KOPT-K1 (cell line): ENCODE results near the gene TPK1.

Experiments
- H3K27ac ChIP-seq: fragments of 200-600 bp; sonication (generic); 2 replicates; pipeline ENCODE4 v1.5.1; 2016; ENCODE audit warnings: antibody characterized with exemption, mild to moderate bottlenecking, low read depth, low read length; ENCODE audit not compliant: poor library complexity, severe bottlenecking
- H3K36me3 ChIP-seq: fragments of 200-600 bp; sonication (generic); 2 replicates; pipeline ENCODE4 v1.5.1; 2017; ENCODE audit warnings: antibody characterized with exemption, mild to moderate bottlenecking, low read length, moderate library complexity; ENCODE audit not compliant: insufficient read depth
- H3K9me3 ChIP-seq: fragments of 200-600 bp; sonication (generic); 2 replicates; pipeline ENCODE4 v1.5.1; 2017; ENCODE audit warnings: antibody characterized with exemption, low read length, mild to moderate bottlenecking; ENCODE audit not compliant: insufficient read depth, poor library complexity, severe bottlenecking

TPK1 gene

DNA sequence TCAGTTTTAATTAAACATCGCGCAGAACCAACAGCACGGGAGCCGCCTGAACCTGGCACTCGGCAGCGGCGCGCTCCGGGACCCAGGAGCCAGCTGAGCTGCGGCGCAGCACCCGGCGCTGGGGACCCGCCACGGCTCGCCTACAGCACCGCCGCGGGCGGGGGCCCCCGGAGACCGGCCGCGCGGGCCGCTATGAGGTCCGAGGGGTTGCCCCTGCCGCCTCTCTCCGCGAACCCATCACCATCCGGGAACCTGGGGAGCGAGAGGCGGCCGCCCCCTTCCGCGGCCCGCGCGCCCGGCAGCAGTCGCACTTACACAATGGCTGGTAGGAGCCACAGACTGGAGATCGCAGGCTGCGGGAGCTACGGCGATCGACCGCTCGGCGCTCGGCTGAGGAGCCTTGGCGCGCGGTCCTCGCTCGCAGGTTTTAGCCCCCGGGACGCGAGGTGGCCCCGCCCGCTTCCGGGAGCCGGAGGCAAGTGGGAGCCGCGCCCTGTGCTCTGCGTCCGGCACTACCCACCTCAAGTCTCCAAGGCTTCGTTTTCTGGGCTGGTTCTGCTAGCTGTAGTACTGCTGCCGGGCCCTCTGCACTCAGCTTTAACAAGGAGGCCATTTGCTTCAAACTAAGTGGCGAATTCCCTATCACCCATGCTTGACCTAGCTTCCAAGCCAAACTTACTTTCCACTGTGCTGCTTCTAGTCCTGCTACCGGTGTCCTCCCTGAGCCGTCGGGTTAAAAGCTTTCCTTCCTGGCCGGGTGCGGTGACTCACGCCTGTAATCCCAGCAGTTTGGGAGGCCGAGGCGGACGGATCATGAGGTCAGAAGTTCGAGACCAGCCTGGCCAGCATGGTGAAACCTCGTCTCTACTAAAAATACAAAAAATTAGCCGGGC, at the start of gene TPK1:
Gene TPK1, minus strand, starts transcription at position 402 of the 893 bp plus-strand sequence. CDS start 451 bp downstream, outside the sequence.
- H3K36me3 ChIP-seq: no peaks in the 10 kb centered on the region
- H3K27ac ChIP-seq: peak within 1 kb of the TSS; percentile 66
- no peaks in the 10 kb centered on the region for H3K9me3 ChIP-seq

DNA sequence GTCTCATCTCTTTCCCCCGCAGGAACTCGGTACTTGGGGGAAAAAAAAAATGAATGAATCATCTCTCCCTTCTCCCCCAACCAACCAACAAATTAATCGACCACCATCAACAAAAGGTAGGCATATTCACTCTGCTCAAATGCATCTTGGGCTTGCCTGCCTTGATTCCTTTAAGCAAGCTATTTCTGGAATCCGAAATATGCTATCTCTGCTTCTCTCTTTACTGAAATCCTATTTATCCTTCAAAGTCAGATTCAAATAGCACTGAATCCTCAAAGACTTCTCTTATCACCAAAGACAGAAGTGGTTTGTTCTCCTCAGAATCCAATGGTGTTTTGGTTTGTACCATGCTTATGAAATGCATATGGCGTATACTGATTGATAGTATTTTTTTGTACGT, 49.6 kb upstream of the TPK1 start:
- H3K36me3 ChIP-seq: no peaks in the 10 kb centered on the region
- no peak overlapping the region for H3K27ac ChIP-seq
- no peaks in the 10 kb centered on the region for H3K9me3 ChIP-seq

DNA sequence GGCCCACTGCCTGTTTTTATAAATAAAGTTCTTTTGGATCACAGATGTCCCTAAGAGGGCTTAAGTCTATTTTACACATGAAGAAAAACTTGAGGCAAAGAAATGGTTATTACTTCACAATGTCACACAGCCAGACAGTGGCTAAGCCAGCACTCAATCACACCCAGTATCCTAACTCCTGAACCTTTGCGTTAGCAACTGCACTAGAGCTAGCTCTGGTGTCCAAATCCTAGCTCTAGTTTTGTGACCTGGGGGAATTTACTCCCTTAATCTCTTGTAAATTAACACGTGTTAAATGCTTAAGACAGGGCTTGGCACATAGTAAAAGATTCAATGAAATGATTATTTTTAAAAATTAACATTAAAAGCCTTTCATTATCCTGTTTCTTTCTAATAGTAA, 49.0 kb upstream of the TPK1 start:
- no peaks in the 10 kb centered on the region for H3K36me3 ChIP-seq
- H3K27ac ChIP-seq: no peak overlapping the region
- no peaks in the 10 kb centered on the region for H3K9me3 ChIP-seq

DNA sequence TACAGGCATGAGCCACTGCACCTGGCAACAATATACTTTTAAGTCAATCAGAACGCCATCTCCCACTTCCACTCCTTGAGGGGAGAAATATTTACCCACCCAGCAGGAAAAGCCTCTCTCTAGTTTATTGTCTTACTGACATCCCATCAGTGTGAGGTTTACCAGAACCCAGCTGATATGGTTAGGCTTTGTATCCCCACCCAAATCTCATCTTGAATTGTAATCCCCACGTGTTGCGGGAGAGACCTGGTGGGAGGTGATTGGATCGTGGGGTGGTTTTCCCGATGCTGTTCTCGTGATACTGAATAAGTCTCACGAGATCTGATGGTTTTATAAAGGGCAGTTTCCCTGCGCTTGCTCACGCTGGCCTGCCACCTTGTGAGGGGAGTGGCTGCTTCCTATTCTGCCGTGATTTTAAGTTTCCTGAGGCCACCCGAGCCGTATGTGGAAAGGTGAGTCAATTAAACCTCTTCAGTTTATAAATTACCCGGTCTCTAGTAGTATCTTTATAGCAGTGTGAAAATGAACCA, 37.5 kb upstream of the TPK1 start:
- Histone ChIP-seq H3K9me3 (no peaks in the 10 kb centered on the region), H3K36me3 (no peaks in the 10 kb centered on the region)

DNA sequence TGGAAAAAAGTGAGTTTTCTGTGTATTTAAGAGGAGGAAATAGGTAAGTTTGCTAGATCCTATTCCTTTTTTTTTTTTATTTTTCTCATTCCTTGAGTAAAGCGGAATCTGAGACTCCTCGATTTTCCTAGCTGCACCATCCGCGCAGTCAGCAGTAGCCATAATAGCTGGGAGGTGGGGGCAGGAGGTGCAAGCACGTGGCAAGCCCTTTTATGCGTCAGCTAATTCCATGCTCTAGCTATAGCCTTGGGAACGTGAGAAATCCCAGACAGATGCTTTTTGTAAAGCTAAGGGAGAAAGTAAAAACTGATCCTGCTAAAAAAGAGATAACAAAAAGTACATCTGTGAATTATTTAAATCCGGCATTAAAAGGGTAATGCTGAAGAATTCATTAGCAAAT, 33.2 kb upstream of the TPK1 start:
- H3K9me3 ChIP-seq: no peaks in the 10 kb centered on the region
- no peaks in the 10 kb centered on the region for H3K36me3 ChIP-seq
- H3K27ac ChIP-seq: no peak overlapping the region

More for the DNA sequence above, 37.5 kb upstream of the TPK1 start:
- H3K27ac ChIP-seq: no peak overlapping the region

DNA sequence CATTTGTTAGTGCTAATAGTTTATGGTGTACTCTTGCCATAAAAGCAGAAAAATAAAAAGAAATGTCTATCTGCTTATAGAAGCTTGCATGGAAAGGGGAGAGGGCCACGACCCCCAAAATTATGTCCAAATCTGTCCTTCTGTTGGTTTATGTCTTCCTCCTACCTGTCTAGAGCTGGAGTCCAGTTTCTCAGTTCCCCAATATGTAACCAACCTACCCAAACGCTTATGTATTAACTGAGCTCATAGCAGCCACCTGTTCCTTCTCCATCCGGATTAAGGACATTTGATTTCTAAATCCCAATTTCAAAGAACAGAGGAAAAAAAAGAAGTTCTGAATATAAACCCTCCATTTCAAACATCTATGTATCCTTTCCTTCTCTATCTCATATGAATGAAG, 30.3 kb upstream of the TPK1 start:
- H3K9me3 ChIP-seq: no peaks in the 10 kb centered on the region
- H3K27ac ChIP-seq: no peak overlapping the region
- H3K36me3 ChIP-seq: no peaks in the 10 kb centered on the region

DNA sequence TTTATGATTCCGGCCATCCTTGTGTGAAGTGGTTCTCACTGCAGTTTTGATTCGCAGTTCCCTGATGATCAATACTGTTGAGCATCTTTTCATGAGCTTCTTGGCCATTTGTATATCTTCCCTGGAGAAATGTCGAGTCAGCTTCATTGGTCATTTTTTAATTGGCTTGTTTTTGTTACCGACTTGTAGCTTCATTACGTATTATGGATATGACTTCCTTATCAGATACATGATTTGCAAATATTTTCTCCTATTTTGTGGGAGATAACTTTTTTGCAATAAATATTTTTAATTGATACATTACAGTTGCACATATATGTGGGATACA, 27.4 kb upstream of the TPK1 start:
- no peak overlapping the region for H3K27ac ChIP-seq
- no peaks in the 10 kb centered on the region for H3K9me3 ChIP-seq
- H3K36me3 ChIP-seq: no peaks in the 10 kb centered on the region

DNA sequence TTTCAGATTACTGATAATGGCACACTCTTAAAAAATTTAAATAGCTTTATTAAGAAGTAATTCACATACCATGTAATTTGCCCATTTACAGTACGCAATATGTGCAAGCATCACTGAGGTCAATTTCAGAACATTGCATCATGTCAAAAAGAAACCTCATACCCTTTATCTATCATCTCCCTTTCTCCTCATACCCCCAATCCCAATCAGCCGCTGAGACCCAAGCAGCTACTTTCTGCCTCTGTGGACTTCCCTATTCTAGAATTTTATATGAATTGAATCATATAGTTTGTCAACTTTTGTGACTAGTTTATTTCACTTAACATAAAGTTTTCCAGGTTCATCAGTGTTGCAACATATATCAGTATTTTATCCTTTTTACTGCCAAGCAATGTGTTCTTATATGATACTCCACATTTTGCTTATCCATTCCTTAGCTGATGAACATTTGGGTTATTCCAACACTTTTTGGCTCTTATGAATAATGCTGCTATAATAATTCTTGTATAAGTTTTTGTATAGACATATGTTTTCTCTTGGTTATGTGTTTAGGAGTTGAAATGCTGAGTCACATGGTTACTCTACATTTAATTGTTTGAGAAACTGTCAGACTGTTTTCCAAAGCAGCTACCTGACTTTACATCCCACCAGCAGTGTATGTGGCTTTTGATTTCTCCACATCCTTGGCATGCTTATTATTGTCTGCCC, 26.9 kb upstream of the TPK1 start:
- H3K27ac ChIP-seq: no peak overlapping the region
- no peaks in the 10 kb centered on the region for H3K36me3 ChIP-seq
- H3K9me3 ChIP-seq: no peaks in the 10 kb centered on the region

DNA sequence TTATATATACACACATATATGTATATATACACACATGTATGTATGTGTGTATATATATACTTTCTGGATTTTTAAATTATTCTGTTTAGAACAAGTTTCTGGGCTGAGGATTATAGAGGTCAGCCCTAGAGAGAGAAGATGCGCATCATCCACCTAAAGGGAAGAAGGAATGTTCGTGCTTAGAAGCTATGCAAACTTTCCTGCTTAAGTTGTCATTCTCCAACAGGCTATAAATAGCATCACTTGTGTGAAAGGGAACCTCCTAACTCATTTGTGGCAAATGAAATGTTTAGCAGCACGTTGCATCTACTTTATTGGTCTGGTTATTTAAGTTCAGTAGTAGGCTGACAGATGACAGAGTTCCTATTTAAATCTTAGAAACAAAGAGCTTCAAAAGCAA, 23.9 kb upstream of the TPK1 start:
- Histone ChIP-seq H3K27ac (no peak overlapping the region), H3K36me3 (no peaks in the 10 kb centered on the region), H3K9me3 (no peaks in the 10 kb centered on the region)

DNA sequence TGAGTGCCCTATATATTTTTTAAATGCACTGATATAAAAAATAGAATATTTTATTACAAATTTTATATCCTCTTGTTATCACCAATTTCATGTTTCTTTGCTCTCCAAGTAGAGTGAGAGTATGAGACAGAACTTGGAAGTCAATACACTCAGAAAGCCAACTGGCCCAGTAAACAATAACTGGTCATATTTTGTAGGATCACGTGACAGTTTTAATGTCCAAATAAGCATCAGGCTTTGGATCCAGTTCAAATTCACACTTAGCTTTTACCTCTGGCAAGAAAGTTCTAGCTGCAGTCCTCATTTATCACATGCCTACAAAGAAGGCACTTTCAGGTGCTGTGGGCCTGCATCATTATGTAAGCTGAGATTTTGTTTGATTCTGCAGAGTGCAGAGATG, 21.6 kb upstream of the TPK1 start:
- Histone ChIP-seq H3K27ac (no peak overlapping the region), H3K9me3 (no peaks in the 10 kb centered on the region), H3K36me3 (no peaks in the 10 kb centered on the region)

DNA sequence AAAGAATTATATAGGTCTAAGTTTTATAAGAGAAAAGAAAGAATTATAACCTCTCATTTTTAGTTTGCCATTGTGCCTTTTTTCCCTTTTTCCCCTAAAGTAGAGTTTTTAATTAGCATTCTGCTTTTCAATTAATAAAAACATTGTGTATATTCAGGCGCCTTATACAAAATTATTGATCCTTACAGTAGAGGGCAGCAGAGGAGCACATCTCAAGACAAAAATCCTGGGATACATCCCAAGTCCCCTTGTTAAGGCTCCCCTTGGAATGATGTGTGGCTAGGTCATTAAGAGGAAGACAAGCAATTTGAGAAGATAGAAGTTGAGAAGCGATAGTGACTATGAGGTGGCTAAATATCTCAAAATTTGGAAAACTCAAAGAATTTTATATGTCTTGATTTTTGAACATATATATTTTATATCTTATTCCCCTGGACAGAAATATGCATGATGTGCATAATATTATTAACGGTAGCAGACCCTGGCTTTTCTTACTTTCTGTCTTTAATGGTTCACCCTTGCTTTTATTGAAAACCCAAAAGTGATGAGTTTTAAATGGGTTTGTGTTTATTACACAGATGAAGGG, 19.1 kb upstream of the TPK1 start:
- H3K9me3 ChIP-seq: peaks cover 4% of the 10 kb centered on the region
- H3K27ac ChIP-seq: no peak overlapping the region
- no peaks in the 10 kb centered on the region for H3K36me3 ChIP-seq

DNA sequence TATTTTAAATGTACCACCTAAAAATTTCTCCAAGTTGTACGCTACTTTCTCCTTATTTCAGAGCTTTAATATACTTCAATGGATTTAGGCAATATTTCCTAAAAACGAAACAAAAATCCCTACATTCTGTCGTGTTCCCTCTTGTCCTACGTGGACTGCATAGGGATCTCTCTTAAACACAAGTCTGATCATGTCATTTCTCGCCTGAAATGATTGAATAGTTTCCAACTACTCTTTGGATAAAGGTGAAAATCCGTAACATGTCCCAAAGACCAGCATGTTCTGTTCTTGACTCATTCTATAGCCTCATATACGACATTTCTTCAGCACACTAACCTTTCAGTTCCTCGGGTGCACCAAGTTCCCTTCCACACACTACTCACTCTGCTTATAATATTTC, 17.7 kb upstream of the TPK1 start:
- H3K27ac ChIP-seq: no peak overlapping the region
- H3K36me3 ChIP-seq: no peaks in the 10 kb centered on the region
- peaks cover 4% of the 10 kb centered on the region for H3K9me3 ChIP-seq

DNA sequence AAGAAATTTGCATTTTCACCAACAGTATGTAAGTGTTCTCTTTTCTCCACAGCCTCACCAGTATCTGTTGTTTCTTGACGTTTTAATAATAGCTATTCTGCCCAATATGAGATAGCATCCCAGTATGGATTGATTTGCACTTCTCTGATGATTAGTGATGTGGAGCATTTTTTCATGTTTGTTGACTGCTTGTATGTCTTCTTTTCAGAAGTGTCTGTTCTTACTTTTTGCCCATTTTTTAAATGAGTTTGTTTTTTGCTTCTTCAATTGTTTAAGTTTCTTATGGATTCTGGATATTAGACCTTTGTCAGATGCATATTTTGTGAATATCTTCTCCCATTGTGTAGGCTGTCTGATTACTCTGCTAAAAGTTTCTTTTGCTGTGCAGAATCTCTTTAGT, 12.2 kb upstream of the TPK1 start:
- Histone ChIP-seq H3K9me3 (peaks cover 7% of the 10 kb centered on the region), H3K27ac (no peak overlapping the region), H3K36me3 (no peaks in the 10 kb centered on the region)

DNA sequence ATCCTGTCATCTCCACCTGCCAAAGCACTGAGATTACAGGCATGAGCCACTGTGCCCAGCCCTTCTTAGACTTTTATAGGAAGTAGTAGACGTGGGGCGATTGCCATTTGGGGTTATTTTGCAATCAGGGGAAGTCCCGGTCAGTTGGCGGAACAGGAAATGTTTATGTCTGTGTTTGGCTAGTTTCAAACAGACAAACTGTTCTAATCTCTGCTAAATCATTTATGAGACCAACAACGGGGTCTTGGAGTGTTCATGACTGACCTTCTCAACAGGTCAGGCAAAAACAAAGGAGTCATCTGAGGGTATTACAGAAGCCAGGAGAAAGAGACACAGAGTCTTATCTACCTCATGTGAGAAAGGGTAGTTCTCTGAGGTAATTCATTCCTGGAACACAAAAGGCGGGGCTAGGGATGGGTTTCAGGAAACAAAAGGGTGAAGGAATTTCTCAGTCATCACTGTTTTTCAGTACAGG, 6.6 kb upstream of the TPK1 start:
- Histone ChIP-seq H3K36me3 (no peaks in the 10 kb centered on the region), H3K9me3 (no peaks in the 10 kb centered on the region), H3K27ac (no peak overlapping the region)

DNA sequence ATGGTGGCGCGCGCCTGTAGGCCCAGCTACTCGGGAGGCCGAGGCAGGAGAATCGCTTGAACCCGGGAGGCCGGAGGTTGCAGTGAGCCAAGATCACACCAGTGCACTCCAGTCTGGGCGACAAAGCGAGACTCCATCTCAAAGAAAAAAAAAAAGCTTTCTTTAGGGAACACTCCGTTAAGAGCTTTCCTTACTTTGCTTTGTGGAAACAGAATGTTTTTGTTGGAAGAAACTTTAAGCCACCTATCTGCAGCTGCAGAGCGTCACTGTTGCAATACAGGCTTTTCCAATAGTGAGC, 641 bp upstream of the TPK1 start:
- Histone ChIP-seq H3K27ac (no peak overlapping the region), H3K9me3 (no peaks in the 10 kb centered on the region), H3K36me3 (no peaks in the 10 kb centered on the region)
